OCI-LY3 (cell line): ENCODE results near the gene PEAK1.
"Not testable (repeated sequence)": the region's sequence is repeated elsewhere in the genome, so short reads cannot be mapped to it uniquely, and the experiment has no call there.

Source experiments
- CTCF ChIP-seq: fragments of 200-600, 300-600 bp; sonication (generic); IDR thresholded peaks from 2 replicates; pipeline ENCODE4 v1.5.1; 2014; ENCODE audit warnings: antibody characterized with exemption, low read length, low read depth
- EZH2phosphoT487 ChIP-seq: fragments of 200-600 bp; shearing (Covaris generic); IDR thresholded peaks from 2 replicates; pipeline ENCODE4 v1.6.1; 2018; ENCODE audit warnings: antibody characterized with exemption, mixed run types, low read depth

- TF ChIP-seq CTCF, EZH2phosphoT487: not testable (repeated sequence)
Observed at GRCh38 chr15:77176148-77176547, 243.8 kb downstream of the PEAK1 start.
